ENCODE data around the gene PRRG2. TPM values are rescaled to one million over a fixed set of nuclear protein-coding genes. Genes with fewer than 3 reads are reported as not detected.

PRRG2 gene
- total RNA-seq, 2 donors from 2014 or later, result 2.3 to 10.8 TPM

DNA sequence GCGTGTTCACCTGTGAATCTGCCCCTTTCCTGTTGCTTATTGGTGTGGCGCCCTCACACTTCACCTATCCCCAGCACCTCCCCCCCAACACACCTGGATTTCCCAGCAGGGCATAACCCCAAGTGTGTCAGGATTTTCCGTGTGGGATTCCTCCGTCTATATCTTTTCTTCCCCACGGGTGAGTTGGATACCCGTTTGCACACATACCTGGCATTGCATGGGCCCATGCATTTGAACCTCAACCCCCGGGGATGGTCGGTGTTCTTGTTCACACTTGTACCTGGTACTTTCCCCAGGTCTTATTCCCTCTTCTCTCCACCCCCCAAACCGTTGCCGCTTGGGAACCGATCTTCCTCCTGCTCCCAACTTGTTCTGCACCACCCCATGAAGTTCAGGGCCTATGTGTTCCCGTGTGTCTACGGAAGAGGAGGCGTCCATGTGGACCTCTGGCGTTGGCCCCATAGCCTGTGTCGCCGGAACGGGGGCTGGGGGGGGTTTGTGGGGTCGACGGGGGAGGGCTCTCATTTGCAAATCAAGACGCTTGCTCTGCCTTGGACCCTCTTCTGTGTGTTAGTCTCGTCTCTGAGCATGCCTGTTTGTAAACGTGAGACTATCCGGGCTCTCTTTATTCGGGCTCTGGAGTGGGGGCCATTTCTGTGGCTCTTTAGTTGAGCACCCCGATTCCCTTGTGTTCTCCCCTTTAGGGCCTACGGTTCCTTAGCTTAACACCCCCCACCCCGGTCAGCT, 11.5 kb downstream of the PRRG2 start:
- H3K36me3 Mint-ChIP-seq, result peaks cover 20 to 26% of the 10 kb centered on the region in 2 donors
- DNase-seq (ENCODE audit: low spot score in 2 of 2) (peak in 1 of 2 donors; percentile 30), ATAC-seq (no peak)
- H3K27ac Mint-ChIP-seq, result peak overlapping the region; percentile 94
- H3K9me3 Mint-ChIP-seq, result no peaks in the 10 kb centered on the region

DNA sequence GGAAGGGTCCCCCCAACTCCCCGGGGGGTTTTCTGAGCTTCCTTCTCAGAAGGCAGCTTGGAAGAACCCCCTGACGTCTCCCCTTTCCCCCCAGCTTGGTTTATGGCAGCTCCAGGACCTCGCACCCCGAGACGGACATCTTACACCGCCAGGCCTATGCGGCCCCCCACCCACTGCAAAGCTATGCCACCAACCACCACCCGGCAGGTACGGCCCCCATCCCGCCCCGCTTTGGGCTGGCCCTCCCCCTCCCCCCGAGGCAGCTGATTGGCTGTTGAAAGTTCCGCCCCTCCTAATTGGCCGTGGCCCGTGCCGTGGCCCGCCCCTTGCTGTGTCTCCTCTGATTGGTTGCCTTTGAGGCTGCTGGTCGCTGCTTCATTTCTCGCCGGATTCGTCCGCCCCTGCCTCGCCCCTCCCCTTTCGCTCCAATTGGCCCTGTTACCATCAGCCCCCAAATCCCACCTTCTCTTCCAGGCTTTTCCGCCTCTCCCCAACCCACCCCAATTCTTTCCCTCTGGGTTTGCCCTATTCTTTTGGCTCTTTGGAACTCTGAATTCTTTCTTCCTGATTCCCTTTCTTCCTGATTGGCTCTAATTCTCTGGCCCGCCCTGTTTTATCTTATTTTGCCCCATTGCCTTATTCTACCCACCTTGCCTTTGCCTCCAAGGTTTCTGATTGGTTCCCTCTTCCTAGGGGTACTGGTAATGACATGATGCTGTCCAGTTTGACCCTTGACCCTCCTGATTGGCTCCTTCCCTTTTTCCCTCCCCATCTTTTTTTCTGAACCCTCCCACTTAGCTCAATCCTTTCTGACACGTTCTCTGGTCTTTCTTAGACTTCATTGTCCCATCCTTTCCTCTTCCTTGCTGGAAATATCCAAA, 12.4 kb downstream of the PRRG2 start:
- Mint-ChIP-seq H3K27ac (peak overlapping the region; percentile 94), H3K9me3 (no peaks in the 10 kb centered on the region), H3K36me3 (peaks cover 20 to 26% of the 10 kb centered on the region in 2 donors)
- peak; percentile 94 for DNase-seq (ENCODE audit: low spot score in 2 of 2)
- ATAC-seq, result peak; percentile 63 to 77

DNA sequence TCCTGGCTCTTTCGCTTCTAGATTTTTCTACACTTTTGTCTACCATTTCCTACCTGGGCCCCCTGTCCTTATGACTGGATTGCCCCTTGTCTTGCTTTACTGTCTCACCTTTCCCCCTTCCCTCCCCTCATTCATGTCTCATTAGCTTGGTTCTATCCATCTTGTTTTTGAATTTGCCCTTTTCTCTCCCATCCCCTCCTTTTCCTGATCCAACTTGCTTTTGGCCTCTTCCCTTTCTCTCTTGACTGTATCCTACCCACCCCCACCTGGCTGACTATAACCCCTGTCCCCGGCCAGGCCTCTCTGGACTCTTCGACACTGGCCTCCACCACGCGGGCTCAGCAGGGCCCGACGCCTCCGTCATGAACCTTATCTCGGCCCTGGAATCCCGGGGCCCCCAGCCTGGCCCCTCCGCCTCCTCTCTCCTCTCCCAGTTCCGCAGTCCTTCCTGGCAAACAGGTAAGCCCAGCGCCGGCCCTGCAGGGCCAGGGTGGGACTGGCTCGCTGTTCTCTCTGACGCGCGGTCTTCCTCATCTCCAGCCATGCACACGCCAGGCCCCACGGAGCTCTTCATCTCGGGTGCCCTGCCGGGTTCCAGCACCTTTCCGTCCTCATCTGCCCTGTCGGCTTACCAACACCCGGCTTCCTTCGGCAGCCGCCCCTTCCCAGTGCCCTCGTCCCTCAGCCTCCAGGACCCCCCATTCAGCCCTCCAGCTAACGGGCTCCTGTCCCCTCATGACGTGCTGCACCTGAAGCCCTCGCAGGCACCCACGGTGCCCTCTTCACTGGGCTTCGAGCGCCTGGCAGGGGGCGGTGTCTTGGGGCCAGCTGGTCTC, 13.3 kb downstream of the PRRG2 start:
- ATAC-seq (no peak), DNase-seq (ENCODE audit: low spot score in 2 of 2) (no peak)
- H3K27ac Mint-ChIP-seq, result peak overlapping the region; percentile 94
- peaks cover 20 to 26% of the 10 kb centered on the region in 2 donors for H3K36me3 Mint-ChIP-seq
- H3K9me3 Mint-ChIP-seq, result no peaks in the 10 kb centered on the region

DNA sequence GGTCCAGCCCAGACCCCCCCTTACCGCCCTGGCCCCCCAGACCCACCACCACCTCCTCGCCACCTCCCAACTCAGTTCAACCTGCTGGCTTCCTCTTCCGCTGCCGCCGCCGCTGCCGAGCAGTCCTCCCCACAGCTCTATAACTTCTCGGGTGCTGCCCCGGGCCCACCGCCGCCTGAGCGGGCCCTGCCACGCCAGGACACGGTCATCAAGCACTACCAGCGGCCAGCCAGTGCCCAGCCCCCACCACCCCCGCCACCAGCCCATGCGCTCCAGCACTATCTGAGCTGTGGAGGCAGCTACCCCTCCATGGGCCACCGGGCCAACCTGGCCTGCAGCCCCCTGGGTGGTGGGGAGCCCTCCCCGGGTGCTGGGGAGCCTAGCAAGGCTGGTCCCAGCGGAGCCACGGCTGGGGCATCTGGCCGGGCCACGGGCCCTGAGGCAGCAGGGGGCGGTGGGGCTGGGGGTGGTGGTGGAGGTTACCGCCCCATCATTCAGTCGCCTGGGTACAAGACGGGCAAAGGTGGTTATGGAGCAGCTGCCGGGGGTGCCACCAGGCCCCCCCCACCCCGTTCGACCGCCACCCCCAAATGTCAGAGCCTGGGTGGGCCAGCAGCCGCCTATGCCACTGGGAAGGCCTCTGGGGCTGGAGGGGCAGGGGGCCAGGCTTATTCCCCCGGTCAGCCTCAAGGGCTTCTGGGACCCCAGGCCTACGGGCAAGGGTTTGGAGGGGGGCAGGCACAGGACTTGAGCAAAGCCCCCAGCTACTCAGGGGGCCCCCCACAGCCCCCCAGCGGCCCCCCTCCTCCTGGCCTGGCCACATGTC, 14.1 kb downstream of the PRRG2 start:
- no peaks in the 10 kb centered on the region for H3K9me3 Mint-ChIP-seq
- peak overlapping the region in 1 of 2 donors; percentile 94 for H3K27ac Mint-ChIP-seq
- DNase-seq (ENCODE audit: low spot score in 2 of 2), result no peak
- no peak for ATAC-seq
- peaks cover 25 to 26% of the 10 kb centered on the region in 2 donors for H3K36me3 Mint-ChIP-seq

DNA sequence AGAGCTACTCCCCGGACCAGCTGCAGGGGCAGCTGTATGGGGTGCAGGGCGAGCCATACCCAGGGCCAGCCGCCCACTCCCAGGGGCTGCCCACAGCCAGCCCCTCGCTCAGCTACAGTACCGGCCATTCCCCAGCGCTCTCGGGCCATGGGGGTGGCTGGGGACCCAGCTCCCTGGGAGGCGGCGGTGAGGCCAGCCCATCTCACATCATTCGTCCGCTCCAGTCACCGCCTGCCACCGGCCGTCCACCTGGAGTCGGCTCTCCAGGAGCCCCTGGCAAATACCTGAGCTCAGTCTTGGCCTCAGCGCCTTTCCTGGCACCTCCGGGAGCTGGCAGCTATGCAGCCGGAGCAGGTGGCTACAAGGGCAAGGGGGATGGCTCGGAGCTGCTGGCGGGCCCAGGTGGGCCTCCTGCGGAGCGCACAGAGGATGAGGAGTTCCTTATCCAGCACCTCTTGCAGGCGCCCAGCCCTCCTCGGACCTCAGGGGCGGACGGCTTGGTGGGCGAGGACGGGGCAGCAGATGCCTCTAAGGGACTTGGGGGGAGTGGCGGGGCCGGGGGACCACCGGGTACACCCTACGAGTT, 14.8 kb downstream of the PRRG2 start:
- Mint-ChIP-seq H3K27ac (no peak overlapping the region), H3K9me3 (no peaks in the 10 kb centered on the region), H3K36me3 (peaks cover 19 to 28% of the 10 kb centered on the region in 2 donors)
- DNase-seq (ENCODE audit: low spot score in 2 of 2) (no peak), ATAC-seq (no peak)

DNA sequence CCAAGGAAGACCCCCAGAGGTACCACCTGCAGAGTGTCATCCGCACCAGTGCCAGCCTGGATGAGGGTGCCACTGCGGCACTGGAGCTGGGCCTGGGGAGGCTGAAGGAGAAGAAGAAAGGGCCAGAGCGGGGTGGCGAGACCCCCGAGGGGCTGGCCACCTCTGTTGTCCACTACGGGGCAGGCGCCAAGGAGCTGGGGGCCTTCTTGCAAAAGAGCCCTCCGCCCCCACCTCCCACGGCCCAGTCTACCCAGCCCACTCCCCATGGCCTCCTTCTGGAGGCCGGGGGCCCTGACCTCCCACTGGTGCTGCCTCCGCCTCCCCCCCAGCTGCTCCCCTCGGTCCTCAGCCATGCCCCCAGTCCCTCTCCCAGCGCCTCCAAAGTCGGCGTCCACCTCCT, 15.3 kb downstream of the PRRG2 start:
- Mint-ChIP-seq H3K27ac (no peak overlapping the region), H3K9me3 (no peaks in the 10 kb centered on the region), H3K36me3 (peaks cover 19 to 32% of the 10 kb centered on the region in 2 donors)
- ATAC-seq (no peak), DNase-seq (ENCODE audit: low spot score in 2 of 2) (no peak)

DNA sequence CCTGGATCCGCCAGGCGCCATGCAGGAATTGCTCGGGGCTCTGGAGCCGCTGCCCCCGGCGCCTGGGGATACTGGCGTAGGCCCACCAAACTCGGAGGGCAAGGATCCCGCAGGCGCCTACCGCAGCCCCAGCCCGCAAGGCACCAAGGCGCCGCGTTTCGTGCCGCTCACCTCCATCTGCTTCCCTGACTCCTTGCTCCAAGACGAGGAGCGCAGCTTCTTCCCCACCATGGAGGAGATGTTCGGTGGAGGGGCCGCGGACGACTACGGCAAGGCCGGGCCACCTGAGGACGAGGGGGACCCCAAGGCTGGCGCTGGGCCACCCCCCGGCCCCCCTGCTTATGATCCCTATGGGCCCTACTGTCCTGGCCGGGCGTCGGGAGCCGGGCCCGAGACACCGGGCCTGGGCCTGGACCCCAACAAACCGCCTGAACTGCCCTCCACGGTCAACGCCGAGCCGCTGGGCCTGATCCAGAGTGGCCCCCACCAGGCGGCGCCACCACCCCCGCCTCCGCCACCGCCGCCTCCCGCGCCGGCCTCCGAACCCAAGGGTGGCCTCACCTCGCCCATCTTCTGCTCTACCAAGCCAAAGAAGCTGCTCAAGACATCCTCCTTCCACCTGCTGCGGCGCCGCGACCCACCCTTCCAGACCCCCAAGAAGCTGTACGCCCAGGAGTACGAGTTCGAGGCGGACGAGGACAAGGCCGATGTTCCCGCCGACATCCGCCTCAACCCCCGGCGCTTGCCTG, 16.0 kb downstream of the PRRG2 start:
- H3K27ac Mint-ChIP-seq, result no peak overlapping the region
- no peaks in the 10 kb centered on the region for H3K9me3 Mint-ChIP-seq
- H3K36me3 Mint-ChIP-seq, result peaks cover 19 to 32% of the 10 kb centered on the region in 2 donors
- ATAC-seq, result no peak
- DNase-seq (ENCODE audit: low spot score in 2 of 2), result no peak

DNA sequence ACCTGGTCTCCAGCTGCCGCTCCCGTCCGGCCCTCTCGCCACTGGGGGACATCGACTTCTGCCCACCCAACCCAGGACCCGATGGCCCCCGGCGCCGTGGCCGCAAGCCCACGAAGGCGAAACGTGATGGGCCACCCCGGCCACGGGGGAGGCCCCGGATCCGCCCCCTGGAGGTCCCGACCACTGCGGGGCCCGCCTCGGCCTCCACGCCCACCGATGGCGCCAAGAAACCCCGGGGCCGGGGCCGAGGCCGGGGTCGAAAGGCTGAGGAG, 16.5 kb downstream of the PRRG2 start:
- Mint-ChIP-seq H3K36me3 (peaks cover 14 to 27% of the 10 kb centered on the region in 2 donors), H3K9me3 (no peaks in the 10 kb centered on the region), H3K27ac (no peak overlapping the region)
- ATAC-seq (no peak), DNase-seq (ENCODE audit: low spot score in 2 of 2) (no peak)

DNA sequence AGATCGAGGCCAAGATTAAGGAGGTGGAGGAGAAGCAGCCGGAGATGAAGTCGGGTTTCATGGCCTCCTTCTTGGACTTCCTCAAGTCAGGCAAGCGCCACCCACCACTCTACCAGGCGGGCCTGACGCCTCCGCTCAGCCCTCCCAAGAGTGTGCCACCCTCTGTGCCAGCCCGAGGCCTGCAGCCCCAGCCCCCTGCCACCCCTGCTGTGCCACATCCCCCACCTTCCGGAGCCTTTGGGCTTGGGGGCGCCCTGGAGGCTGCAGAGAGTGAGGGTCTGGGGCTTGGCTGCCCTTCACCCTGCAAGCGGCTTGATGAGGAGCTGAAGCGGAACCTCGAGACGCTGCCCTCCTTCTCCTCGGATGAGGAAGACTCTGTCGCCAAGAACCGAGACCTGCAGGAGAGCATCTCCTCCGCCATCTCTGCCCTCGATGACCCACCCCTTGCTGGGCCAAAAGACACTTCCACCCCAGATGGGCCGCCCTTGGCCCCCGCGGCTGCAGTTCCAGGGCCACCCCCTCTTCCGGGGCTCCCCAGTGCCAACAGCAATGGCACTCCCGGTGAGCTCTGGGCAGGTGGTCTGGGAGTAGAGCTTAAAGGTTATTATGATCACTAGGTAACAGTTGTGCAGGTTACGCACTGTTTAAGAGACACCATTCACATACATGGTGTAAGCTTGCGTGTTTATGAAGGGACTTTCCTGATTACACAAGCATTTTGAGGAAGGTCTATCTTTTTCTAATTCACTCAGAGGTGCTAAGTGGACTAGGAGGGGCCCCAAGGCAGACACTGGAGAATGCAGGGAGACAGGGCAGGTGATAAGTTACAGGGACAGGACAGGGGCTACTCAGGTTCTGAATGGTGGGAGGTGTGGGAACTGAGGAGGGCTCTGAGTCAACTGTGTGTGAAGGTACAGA, 18.5 kb downstream of the PRRG2 start:
- peak in 1 of 2 donors; percentile 9 for ATAC-seq
- no peaks in the 10 kb centered on the region for H3K9me3 Mint-ChIP-seq

DNA sequence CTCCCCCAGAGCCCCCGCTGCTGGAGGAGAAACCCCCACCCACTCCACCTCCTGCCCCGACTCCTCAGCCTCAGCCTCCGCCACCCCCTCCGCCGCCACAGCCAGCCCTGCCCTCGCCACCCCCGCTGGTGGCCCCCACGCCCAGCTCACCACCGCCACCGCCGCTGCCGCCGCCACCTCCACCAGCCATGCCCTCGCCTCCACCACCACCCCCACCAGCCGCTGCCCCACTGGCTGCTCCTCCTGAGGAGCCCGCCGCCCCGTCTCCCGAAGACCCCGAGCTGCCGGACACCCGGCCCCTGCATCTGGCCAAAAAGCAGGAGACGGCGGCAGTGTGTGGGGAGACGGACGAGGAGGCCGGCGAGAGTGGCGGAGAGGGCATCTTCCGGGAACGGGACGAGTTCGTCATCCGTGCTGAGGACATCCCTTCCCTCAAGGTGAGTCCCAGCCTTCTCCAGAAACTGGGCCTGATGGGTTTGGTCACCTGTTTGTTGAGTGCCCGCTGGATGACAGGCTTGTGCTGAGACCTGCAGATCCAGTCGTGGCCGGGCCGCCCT, 20.4 kb downstream of the PRRG2 start:
- ATAC-seq, result no peak
- H3K27ac Mint-ChIP-seq, result no peak overlapping the region
- DNase-seq (ENCODE audit: low spot score in 2 of 2), result no peak
- peaks cover 4 to 6% of the 10 kb centered on the region in 2 donors for H3K36me3 Mint-ChIP-seq
- no peaks in the 10 kb centered on the region for H3K9me3 Mint-ChIP-seq

More for the DNA sequence above, 18.5 kb downstream of the PRRG2 start:
- DNase-seq (ENCODE audit: low spot score in 2 of 2), result no peak
- Mint-ChIP-seq H3K27ac (peak overlapping the region in 1 of 2 donors; percentile 48), H3K36me3 (peaks cover 4 to 8% of the 10 kb centered on the region in 2 donors)

DNA sequence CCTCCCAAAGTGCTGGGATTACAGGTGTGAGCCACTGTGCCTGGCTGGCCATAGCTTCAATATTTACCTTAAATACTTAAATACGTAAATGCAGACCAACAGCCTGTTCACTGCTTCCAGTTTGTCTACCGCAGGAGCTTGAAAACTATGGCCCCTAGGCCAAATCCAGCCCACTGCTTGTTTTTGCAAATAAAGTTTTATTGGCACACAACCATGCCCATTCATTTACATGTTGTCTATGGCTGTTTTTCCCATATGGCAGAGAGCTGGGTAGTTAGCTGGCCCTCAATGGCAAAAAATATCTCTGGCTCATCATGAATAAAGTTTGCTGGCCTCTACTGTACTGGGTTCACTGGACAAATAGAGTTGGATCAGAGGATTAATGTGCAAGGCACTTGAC, 21.7 kb downstream of the PRRG2 start:
- no peaks in the 10 kb centered on the region for H3K9me3 Mint-ChIP-seq
- H3K27ac Mint-ChIP-seq, result no peak overlapping the region
- ATAC-seq, result no peak
- peaks cover 4 to 6% of the 10 kb centered on the region in 2 donors for H3K36me3 Mint-ChIP-seq
- DNase-seq (ENCODE audit: low spot score in 2 of 2), result no peak

DNA sequence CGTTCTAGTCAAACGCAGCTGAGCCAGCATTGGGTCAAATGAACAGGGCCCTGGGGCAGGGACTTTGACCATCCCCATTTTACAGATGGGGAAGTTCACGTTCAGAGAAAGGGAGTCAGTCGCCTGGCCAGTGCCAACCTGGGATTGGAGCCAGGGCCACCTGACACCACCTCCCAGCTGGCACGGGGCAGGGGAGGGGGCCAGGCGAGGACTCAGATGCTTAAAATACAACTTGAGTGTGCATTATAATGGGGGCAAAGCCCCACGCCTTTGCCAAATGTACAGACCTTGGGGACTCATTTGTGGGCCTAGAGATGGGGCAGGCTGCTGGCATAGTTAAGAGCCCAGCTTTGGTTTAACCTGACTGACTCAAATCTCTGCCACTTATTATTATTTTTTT, 24.5 kb downstream of the PRRG2 start:
- Mint-ChIP-seq H3K27ac (peak overlapping the region; percentile 50 to 69), H3K9me3 (no peaks in the 10 kb centered on the region), H3K36me3 (peaks cover 0 to 6% of the 10 kb centered on the region in 2 donors)
- DNase-seq (ENCODE audit: low spot score in 2 of 2), result no peak
- no peak for ATAC-seq

DNA sequence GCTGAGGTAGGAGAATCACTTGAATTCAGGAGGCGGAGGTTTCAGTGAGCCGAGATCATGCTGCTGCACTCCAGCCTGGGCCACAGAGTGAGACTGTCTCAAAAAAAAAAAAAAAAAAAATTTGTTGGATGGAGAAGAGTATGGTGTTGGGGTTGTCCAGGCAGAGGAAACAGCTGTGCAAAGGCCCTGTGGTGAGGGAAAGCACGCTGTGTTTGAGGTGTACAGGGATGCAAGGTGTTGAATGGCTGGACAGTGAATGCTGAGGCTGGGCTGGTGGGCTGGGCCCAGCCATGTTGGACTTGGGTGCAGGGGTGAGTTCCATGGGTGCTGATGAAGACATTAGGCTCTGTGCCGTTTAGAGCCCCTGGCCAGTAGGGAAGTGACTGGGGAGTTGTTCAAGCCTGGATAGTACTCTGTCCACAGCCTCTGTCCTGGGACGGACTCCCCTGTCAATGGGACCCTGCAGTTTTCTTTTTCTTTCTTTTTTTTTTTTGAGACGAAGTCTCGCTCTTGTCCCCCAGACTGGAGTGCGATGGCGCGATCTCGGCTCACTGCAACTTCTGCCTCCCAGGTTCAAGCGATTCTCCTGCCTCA, 28.5 kb downstream of the PRRG2 start:
- no peak for DNase-seq (ENCODE audit: low spot score in 2 of 2)
- ATAC-seq, result no peak
- Mint-ChIP-seq H3K36me3 (peaks cover 0 to 7% of the 10 kb centered on the region in 2 donors), H3K27ac (no peak overlapping the region), H3K9me3 (no peaks in the 10 kb centered on the region)

DNA sequence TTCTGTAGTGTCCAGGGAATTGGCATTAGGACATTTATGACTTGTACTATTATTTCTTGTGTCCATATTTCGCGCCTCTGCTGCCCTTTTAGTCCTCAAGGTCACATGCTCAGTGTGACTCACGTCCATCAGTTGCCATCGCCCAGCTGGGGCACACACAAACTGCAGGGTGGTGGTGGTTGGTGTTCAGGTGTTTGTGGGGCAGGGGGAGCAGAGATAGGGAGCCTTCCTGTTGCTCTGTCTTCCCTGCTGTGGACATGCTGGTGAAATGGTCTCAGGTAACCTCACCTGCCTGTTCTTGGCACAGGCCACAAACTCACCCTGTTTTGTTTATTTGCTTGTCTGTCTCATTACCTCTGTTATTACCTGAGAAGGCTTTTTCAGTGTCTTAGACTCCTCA, 32.3 kb downstream of the PRRG2 start:
- ATAC-seq (peak in 1 of 2 donors; percentile 28), DNase-seq (ENCODE audit: low spot score in 2 of 2) (no peak)
- peak overlapping the region; percentile 54 to 91 for H3K27ac Mint-ChIP-seq
- no peaks in the 10 kb centered on the region for H3K9me3 Mint-ChIP-seq
- peaks cover 10 to 22% of the 10 kb centered on the region in 2 donors for H3K36me3 Mint-ChIP-seq

Measured in activated naive CD4-positive, alpha-beta T cell treated with anti-CD3 and anti-CD28 coated beads, Interleukin-2, amount 50 U/mL, for 72 hours (primary cell).